HG02642 (cell line): ENCODE data around the gene ARGLU1.
"Not testable (repeated sequence)": the region's sequence is repeated elsewhere in the genome, so short reads cannot be mapped to it uniquely, and the experiment has no call there.

Experiments
- ATAC-seq: cut with Tn5 transposase; IDR thresholded peaks from one replicate; pipeline ENCODE4 v1.9.1; 2021; ENCODE audit warnings: mild to moderate bottlenecking; ENCODE audit not compliant: unreplicated experiment, poor library complexity

The ARGLU1 gene

GRCh38 chr13:106567474-106568298 lies at the start of gene ARGLU1:
TSS of gene ARGLU1 (minus strand) at chr13:106568137. CDS start at chr13:106567919, 218 bp downstream.
- ATAC-seq: peak; percentile 83

DNA sequence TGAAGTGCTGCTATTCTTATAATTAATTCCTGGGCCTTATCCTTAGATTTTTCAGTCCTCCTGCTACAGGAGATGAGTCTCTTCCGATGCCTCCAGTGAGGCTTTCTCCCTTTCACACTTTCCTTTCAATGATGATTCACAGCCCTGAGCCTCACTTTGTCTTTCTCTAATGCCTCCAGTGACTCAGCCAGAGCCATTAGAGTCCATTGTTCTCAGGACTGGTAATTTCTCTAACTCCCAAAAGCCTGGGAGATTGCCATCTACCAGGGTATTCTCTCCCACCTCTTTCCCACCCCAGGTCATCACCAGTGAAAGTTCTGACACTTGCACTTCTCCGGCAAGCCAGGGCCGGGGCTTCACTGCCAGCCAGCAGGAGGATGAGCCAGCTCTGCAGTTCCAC lies 49.6 kb upstream of the ARGLU1 start:
- no peak for ATAC-seq

GRCh38 chr13:106616729-106617128 lies 48.8 kb upstream of the ARGLU1 start:
- ATAC-seq: no peak

- ATAC-seq: no peak
Observed at GRCh38 chr13:106614874-106615273, 46.9 kb upstream of the ARGLU1 start.

- ATAC-seq: no peak
Observed at GRCh38 chr13:106612688-106613087, 44.8 kb upstream of the ARGLU1 start.

- ATAC-seq: no peak
Observed at GRCh38 chr13:106610486-106610885, 42.5 kb upstream of the ARGLU1 start.

DNA sequence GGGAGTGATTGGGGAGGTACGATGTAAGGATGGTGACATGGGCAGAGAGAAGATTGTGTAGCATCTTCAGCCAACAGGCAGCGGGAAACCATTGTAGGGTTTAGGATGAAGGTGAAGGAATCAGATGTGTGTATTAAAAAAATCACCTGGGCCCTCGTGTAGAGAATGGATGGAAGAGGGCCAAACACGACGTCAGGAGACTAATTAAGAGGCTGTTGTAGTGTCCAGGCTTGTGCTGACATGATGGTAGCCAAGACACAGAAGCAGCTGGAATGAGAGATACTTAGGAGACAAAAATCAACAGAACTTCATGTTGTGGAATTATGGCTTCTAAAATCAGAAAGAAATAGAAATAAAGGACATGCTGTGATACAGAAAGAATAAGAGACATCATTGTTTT lies 41.2 kb upstream of the ARGLU1 start:
- ATAC-seq: no peak

DNA sequence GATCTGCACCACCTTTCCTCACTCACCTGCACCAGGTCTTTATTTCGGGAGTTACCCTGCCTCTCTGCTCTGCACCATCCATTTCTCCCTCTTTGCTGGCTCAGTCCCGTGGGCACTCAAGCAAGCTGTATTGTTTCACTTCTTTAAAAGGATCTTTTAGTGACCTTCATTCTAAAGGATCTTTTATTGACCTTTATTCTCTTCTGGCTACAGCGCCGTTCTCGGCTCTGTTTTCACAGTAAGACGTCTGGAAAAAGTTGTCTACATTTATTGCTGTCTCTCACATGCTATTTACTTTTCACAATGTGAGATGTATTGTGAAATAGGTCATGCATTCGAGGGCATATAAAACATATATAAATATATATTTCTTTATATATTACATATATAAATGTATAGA lies 35.6 kb upstream of the ARGLU1 start:
- ATAC-seq: no peak

DNA sequence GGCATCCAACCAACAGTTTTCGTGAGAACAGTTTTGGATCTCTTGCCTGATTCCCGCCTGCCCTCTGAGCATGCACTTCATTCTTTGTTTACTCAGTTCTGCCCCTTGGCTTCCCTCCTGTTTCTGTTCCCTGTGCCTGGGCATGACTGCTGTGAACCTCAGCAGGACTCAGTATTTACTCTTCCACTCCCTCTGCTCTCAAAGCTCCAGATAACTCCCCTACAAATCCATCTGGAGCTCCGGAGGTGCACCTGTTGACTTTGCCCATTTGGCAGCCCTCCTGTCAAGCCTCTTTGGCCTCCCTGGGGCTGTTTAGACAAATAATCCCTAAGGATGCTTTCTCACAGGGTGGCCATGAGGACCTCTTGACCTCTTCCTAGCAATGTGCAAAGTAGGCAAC lies 34.2 kb upstream of the ARGLU1 start:
- ATAC-seq: no peak

GRCh38 chr13:106601489-106601888 lies 33.6 kb upstream of the ARGLU1 start:
- ATAC-seq: no peak

GRCh38 chr13:106600798-106601135 lies 32.8 kb upstream of the ARGLU1 start:
- not testable (repeated sequence) for ATAC-seq

- no peak for ATAC-seq
Observed at GRCh38 chr13:106599875-106600797, 32.2 kb upstream of the ARGLU1 start.

GRCh38 chr13:106597749-106598395 lies 29.9 kb upstream of the ARGLU1 start:
- ATAC-seq: no peak

DNA sequence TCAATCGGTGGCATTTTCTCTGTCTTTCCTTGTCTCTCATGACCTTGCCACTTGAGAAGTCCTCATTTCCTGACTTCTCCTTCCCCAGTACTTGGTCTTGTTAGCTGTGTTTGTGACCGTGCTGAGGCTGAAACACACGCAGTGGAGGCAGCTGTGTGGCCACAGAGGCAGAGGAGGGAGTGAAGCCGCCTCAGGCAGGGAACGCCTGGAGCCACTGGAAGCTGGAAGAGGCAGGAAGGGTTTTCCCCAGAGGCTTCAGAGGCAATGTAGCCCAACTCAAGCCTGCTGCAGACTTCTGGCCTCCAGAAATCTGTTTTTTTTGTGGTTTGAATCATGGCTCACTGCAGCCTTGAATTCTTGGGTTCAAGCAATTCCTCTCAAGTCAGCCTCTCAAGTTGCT lies 29.2 kb upstream of the ARGLU1 start:
- ATAC-seq: no peak

- no peak for ATAC-seq
Observed at GRCh38 chr13:106596275-106596937, 28.5 kb upstream of the ARGLU1 start.

- no peak for ATAC-seq
Observed at GRCh38 chr13:106595625-106596024, 27.7 kb upstream of the ARGLU1 start.

DNA sequence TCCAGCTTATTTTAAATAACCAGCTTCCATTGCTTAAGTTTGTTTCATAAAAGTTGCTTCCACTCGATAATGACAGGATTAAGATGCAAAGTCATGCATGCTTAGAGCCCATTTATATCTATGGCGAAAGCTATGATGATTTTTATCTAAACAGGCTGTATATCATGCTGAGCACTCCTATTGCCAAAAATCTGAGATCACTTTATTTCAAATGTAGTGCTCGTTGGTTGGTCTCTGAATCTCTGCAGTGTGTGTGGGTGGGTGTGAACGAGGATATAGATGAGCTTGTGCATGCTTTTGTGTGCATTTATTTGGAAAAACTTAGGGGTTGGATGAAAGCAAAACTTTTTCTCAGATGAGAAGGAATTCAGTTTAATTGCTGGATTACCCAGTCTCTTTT lies 27.0 kb upstream of the ARGLU1 start:
- ATAC-seq: no peak

GRCh38 chr13:106593132-106593531 lies 25.2 kb upstream of the ARGLU1 start:
- no peak for ATAC-seq

DNA sequence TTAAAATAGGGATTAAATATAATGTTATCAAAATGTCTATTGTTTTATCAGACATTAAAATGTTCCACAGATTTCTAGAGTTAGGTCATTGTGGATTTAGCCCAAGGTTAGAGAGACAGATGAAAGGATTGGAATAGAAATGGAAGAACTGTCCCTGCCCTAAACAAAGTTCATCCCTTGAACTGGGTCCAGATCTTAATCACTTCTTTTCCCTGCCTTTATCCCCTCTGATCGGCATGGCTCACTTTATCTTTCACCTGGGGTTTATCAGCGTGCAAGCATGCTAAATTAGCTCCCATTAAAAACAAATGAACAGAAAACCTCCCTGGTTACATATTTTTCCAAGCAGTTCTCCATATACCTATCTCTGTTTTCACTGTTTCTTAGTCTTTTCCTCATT lies 23.4 kb upstream of the ARGLU1 start:
- no peak for ATAC-seq

GRCh38 chr13:106589716-106590115 lies 21.8 kb upstream of the ARGLU1 start:
- ATAC-seq: no peak
